ENCODE measurements around the gene FCHSD2.
"Not testable (repeated sequence)": the region's sequence is repeated elsewhere in the genome, so short reads cannot be mapped to it uniquely, and the experiment has no call there.

DNA sequence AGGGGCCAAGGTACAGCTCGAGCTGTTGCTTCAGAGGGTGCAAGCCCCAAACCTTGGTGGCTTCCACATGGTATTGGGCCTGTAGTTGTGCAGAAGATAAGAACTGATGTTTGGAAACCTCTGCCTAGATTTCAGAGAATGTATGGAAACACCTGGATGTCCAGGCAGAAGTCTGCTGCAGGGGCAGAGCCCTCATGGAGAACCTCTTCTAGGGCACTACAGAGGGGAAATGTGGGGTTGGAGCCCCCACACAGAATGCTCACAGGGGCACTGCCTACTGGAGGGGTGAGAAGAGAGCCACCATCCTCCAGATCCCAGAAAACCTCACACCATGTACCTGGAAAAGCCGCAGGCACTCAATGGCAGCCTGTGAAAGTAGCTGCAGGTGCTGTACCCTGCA is 114.3 kb downstream of the FCHSD2 start:
- TF ChIP-seq, protein P1, sequence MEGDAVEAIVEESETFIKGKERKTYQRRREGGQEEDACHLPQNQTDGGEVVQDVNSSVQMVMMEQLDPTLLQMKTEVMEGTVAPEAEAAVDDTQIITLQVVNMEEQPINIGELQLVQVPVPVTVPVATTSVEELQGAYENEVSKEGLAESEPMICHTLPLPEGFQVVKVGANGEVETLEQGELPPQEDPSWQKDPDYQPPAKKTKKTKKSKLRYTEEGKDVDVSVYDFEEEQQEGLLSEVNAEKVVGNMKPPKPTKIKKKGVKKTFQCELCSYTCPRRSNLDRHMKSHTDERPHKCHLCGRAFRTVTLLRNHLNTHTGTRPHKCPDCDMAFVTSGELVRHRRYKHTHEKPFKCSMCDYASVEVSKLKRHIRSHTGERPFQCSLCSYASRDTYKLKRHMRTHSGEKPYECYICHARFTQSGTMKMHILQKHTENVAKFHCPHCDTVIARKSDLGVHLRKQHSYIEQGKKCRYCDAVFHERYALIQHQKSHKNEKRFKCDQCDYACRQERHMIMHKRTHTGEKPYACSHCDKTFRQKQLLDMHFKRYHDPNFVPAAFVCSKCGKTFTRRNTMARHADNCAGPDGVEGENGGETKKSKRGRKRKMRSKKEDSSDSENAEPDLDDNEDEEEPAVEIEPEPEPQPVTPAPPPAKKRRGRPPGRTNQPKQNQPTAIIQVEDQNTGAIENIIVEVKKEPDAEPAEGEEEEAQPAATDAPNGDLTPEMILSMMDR (IDR thresholded peaks at IDR 0.05; ENCODE audit: extremely low read depth in 1 of 2, insufficient read depth in 1 of 2, low read depth in 1 of 2, low read length in 2 of 2): not testable (repeated sequence)
- TF ChIP-seq POLR2AphosphoS5 (IDR thresholded peaks at IDR 0.05; ENCODE audit: insufficient read depth, low read depth, low read length); POLR2A (IDR thresholded peaks at IDR 0.05; ENCODE audit: low read depth, low read length): not testable (repeated sequence)
- TF ChIP-seq, protein P2, sequence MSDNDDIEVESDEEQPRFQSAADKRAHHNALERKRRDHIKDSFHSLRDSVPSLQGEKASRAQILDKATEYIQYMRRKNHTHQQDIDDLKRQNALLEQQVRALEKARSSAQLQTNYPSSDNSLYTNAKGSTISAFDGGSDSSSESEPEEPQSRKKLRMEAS (IDR thresholded peaks at IDR 0.05; ENCODE audit: insufficient read depth, insufficient read length): not testable (repeated sequence)

All from endothelial cell of umbilical vein (primary cell).